ENCODE results near the gene ACTN4. TPM values are rescaled to one million over a fixed set of nuclear protein-coding genes. Genes with fewer than 3 reads are reported as not detected.
A peak's percentile ranks its signal among the peaks of the same experiment; 100 is the strongest.

Gene ACTN4
- polyA plus RNA-seq, 2 of the 4 experiments (the other 2 are of a cell fraction) = 605 to 967 TPM

- no peak for TF ChIP-seq HDAC2 (IDR thresholded peaks at IDR 0.05)
- TF ChIP-seq NFE2L2 (conservative IDR thresholded peaks at IDR 0.05; ENCODE audit: low read length) = no peak
- no peak for TF ChIP-seq FOXS1 (CRISPR knock-in tag; IDR thresholded peaks at IDR 0.05)
- TF ChIP-seq POLR2A (IDR thresholded peaks at IDR 0.05; ENCODE audit: low read length) = no peak
- no peak for TF ChIP-seq HES2 (IDR thresholded peaks at IDR 0.05)
- TF ChIP-seq REST (IDR thresholded peaks at IDR 0.05) = no peak
- TF ChIP-seq TP53 (CRISPR knock-in tag; IDR thresholded peaks at IDR 0.05) = no peak
- no peak for TF ChIP-seq ZC3H11A (IDR thresholded peaks at IDR 0.05)
- TF ChIP-seq CTCF (IDR thresholded peaks at IDR 0.05) = no peak
- no peak for TF ChIP-seq ZFP36 (IDR thresholded peaks at IDR 0.05; ENCODE audit: borderline replicate concordance, partially characterized antibody)
- TF ChIP-seq JUN (IDR thresholded peaks at IDR 0.05) = peak in 1 of 2 experiments; percentile 39; a peak in 1 of 5 replicates
- TF ChIP-seq RNF2 (IDR thresholded peaks at IDR 0.05; ENCODE audit: borderline replicate concordance, low read depth) = no peak
- peak; percentile 89 for TF ChIP-seq TFCP2L1 (CRISPR knock-in tag; IDR thresholded peaks at IDR 0.05)
- no peak; a peak in 1 of 5 replicates for TF ChIP-seq EP300 (IDR thresholded peaks at IDR 0.05)
- no peak for TF ChIP-seq CHD2 (IDR thresholded peaks at IDR 0.05; ENCODE audit: low read length, partially characterized antibody)
- peak; percentile 14 for TF ChIP-seq MAFK (IDR thresholded peaks at IDR 0.05; ENCODE audit: partially characterized antibody)
- 0 out of 2 replicates have a peak, but pooled peaks have one; percentile 57 for TF ChIP-seq POLR2AphosphoS2 (conservative IDR thresholded peaks at IDR 0.05; ENCODE audit: low read length)
- no peak for TF ChIP-seq KDM1A (IDR thresholded peaks at IDR 0.05; ENCODE audit: low read depth)
- no peak for TF ChIP-seq HOXA7 (CRISPR knock-in tag; IDR thresholded peaks at IDR 0.05)
- no peak for TF ChIP-seq NR3C1 (IDR thresholded peaks at IDR 0.05)
- no peak for TF ChIP-seq NPAS2 (CRISPR knock-in tag; IDR thresholded peaks at IDR 0.05; ENCODE audit: borderline replicate concordance)
- TF ChIP-seq EHF (CRISPR knock-in tag; IDR thresholded peaks at IDR 0.05) = peak; percentile 74; the same call in 1 of the 2 replicates
- TF ChIP-seq KDM5A (IDR thresholded peaks at IDR 0.05) = no peak
- TF ChIP-seq EHMT2 (IDR thresholded peaks at IDR 0.05; ENCODE audit: low read depth) = no peak
- TF ChIP-seq MYC (IDR thresholded peaks at IDR 0.05; ENCODE audit: borderline replicate concordance, low read length) = 0 out of 2 replicates have a peak, but pooled peaks have one; percentile 35
- no peak for TF ChIP-seq ELK1 (IDR thresholded peaks at IDR 0.05; ENCODE audit: low read depth, low read length)
- no peak for TF ChIP-seq PBX3 (IDR thresholded peaks at IDR 0.05)
- TF ChIP-seq BCL3 (IDR thresholded peaks at IDR 0.05) = no peak
- 0 out of 2 replicates have a peak, but pooled peaks have one; percentile 70 for TF ChIP-seq ZNF302 (CRISPR knock-in tag; IDR thresholded peaks at IDR 0.05)
- TF ChIP-seq HMGXB4 (CRISPR knock-in tag; IDR thresholded peaks at IDR 0.05; ENCODE audit: borderline replicate concordance) = 0 out of 2 replicates have a peak, but pooled peaks have one; percentile 32
- no peak for TF ChIP-seq SREBF2 (IDR thresholded peaks at IDR 0.05)
- TF ChIP-seq RAD21 (conservative IDR thresholded peaks at IDR 0.05 in 1 of 2, IDR thresholded peaks at IDR 0.05 in 1 of 2) = no peak
Observed at GRCh38 chr19:38665950-38666662, 18.7 kb downstream of the ACTN4 start (continued).
